H1 (cell line): ENCODE results near the gene ESD. TPM values are rescaled to one million over a fixed set of nuclear protein-coding genes. Genes with fewer than 3 reads are reported as not detected.

ENCODE experiments used
- CTCF ChIA-PET: fragments of 300-600 bp; sonication (Branson Sonifier 250); formaldehyde crosslinking; loops from one replicate; lab custom pipeline; 2021; ENCODE audit not compliant: partially characterized antibody; lab: Charles Lee
- POLR2A ChIA-PET: fragments of 300-600 bp; sonication (Branson Sonifier 250); formaldehyde crosslinking; loops from one replicate; lab custom pipeline; 2021; ENCODE audit warnings: inconsistent platforms; ENCODE audit not compliant: partially characterized antibody; lab: Charles Lee
- DNase-seq, 2 experiments: peaks; one replicate each; pipeline versions ENCODE4 v3.0.0 to v3.0.0-alpha.2; 2010 to 2022; ENCODE audit warnings: low spot score in 2 of 2, low read depth in 1 of 2, mixed read lengths in 1 of 2
- FAIRE-seq: peaks from 2 replicates; lab custom pipeline; 2011; peaks lifted over from hg19 to GRCh38; lab: Jason Lieb, UNC
- H2AFZ ChIP-seq: 2 replicates; pipeline ENCODE4 v1.8.1; 2012; ENCODE audit warnings: low read length, inconsistent platforms
- H2AK5ac ChIP-seq: 2 replicates; pipeline ENCODE4 v1.6.1; 2013; ENCODE audit warnings: low read depth, low read length
- H2BK120ac ChIP-seq: replicated peaks from 2 replicates; pipeline ENCODE3; 2013; ENCODE audit warnings: low read depth, low read length, inconsistent platforms
- H2BK12ac ChIP-seq: 2 replicates; pipeline ENCODE4 v1.6.1; 2013; ENCODE audit warnings: low read depth, low read length
- H2BK15ac ChIP-seq: 2 replicates; pipeline ENCODE4 v1.6.1; 2013; ENCODE audit warnings: low read length
- H2BK20ac ChIP-seq: 2 replicates; pipeline ENCODE4 v1.6.1; 2013; ENCODE audit warnings: low read length
- H2BK5ac ChIP-seq: 2 replicates; pipeline ENCODE4 v1.6.1; 2013; ENCODE audit warnings: low read depth, low read length
- H3K14ac ChIP-seq: 2 replicates; pipeline ENCODE4 v1.6.1; 2013; ENCODE audit warnings: inconsistent platforms; ENCODE audit not compliant: insufficient read length
- H3K18ac ChIP-seq: 2 replicates; pipeline ENCODE4 v1.6.1; 2013; ENCODE audit warnings: low read length; ENCODE audit errors: extremely low read depth
- H3K23ac ChIP-seq: 2 replicates; pipeline ENCODE4 v1.6.1; 2013; ENCODE audit warnings: inconsistent platforms; ENCODE audit not compliant: insufficient read length
- H3K23me2 ChIP-seq: 2 replicates; pipeline ENCODE4 v1.6.1; 2013; ENCODE audit warnings: low read depth, low read length
- H3K27ac ChIP-seq: 2 replicates; pipeline ENCODE4 v1.6.1; 2011; ENCODE audit warnings: low read depth, low read length, inconsistent platforms
- H3K27me3 ChIP-seq, 4 experiments: replicated peaks in 1 of 4; 1 replicate in 1 of 4; 2 replicates in 3 of 4; pipeline versions ENCODE4 v1.6.1 to v1.8.1; 2011 to 2013; ENCODE audit warnings: low read length in 3 of 4, mild to moderate bottlenecking in 3 of 4, inconsistent platforms in 2 of 4, mixed read lengths in 2 of 4, moderate library complexity in 1 of 4; ENCODE audit not compliant: control insufficient read depth in 3 of 4, insufficient read depth in 3 of 4; ENCODE audit errors: extremely low read depth in 1 of 4
- H3K36me3 ChIP-seq, 4 experiments: 2 replicates each; pipeline versions ENCODE4 v1.6.1 to v1.8.1; 2011 to 2013; ENCODE audit warnings: mild to moderate bottlenecking in 4 of 4, low read length in 3 of 4, moderate library complexity in 2 of 4, control low read depth in 1 of 4, inconsistent platforms in 1 of 4; ENCODE audit not compliant: insufficient read depth in 4 of 4, control insufficient read depth in 2 of 4
- H3K4ac ChIP-seq: replicated peaks from 2 replicates; pipeline ENCODE3; 2013; ENCODE audit warnings: low read length, low read depth, mixed read lengths, inconsistent platforms; ENCODE audit not compliant: insufficient read length
- H3K4me1 ChIP-seq, 4 experiments: replicated peaks in 1 of 4; 1 replicate in 1 of 4; 2 replicates in 3 of 4; pipeline versions ENCODE4 v1.6.1 to v1.8.1; 2011 to 2013; ENCODE audit warnings: low read length in 3 of 4, inconsistent platforms in 2 of 4, mixed read lengths in 1 of 4; ENCODE audit not compliant: insufficient read depth in 4 of 4, control insufficient read depth in 3 of 4
- H3K4me2 ChIP-seq, 2 experiments: 2 replicates each; pipeline versions ENCODE4 v1.6.1 to v1.8.1; 2011 to 2013; ENCODE audit warnings: low read depth in 2 of 2, low read length in 2 of 2, control low read depth in 1 of 2, inconsistent platforms in 1 of 2, mild to moderate bottlenecking in 1 of 2; ENCODE audit not compliant: insufficient read depth in 1 of 2
- H3K4me3 ChIP-seq, 4 experiments: fragments of 200-600, 300-600 bp in 1 of 4; sonication (generic), shearing (Covaris generic), sonication (Bioruptor Twin) in 1 of 4; 2 replicates each; pipeline versions ENCODE4 v1.5.1 to v1.8.1; 2011 to 2016; ENCODE audit warnings: low read length in 4 of 4, low read depth in 3 of 4, control low read depth in 2 of 4, inconsistent platforms in 2 of 4, mild to moderate bottlenecking in 2 of 4, mixed read lengths in 1 of 4, moderate library complexity in 1 of 4; ENCODE audit not compliant: insufficient read depth in 2 of 4; ENCODE audit errors: extremely low read depth in 1 of 4
- H3K56ac ChIP-seq: replicated peaks from 2 replicates; pipeline ENCODE3; 2013; ENCODE audit warnings: low read depth, mild to moderate bottlenecking, mixed read lengths, low read length, inconsistent platforms; ENCODE audit not compliant: insufficient read length
- H3K79me1 ChIP-seq: 2 replicates; pipeline ENCODE4 v1.6.1; 2013; ENCODE audit warnings: low read depth, low read length, control low read depth
- H3K79me2 ChIP-seq, 2 experiments: 2 replicates each; pipeline versions ENCODE4 v1.6.1 to v1.8.1; 2012 to 2013; ENCODE audit warnings: low read length in 2 of 2, mild to moderate bottlenecking in 2 of 2, inconsistent platforms in 1 of 2; ENCODE audit not compliant: insufficient read depth in 2 of 2, control insufficient read depth in 1 of 2
- H3K9ac ChIP-seq, 4 experiments: replicated peaks in 1 of 4; 1 replicate in 1 of 4; 2 replicates in 3 of 4; pipeline versions ENCODE4 v1.6.1 to v1.8.1; 2011 to 2013; ENCODE audit warnings: low read depth in 3 of 4, low read length in 3 of 4, control low read depth in 2 of 4, mild to moderate bottlenecking in 2 of 4, moderate library complexity in 2 of 4, inconsistent platforms in 1 of 4; ENCODE audit errors: extremely low read depth in 1 of 4
- H3K9me3 ChIP-seq, 2 experiments: 2 replicates each; pipeline versions ENCODE4 v1.6.1 to v1.8.1; 2012 to 2013; ENCODE audit warnings: mild to moderate bottlenecking in 2 of 2, moderate library complexity in 2 of 2, control low read depth in 1 of 2, inconsistent platforms in 1 of 2, low read depth in 1 of 2, low read length in 1 of 2, mixed read lengths in 1 of 2; ENCODE audit not compliant: insufficient read depth in 2 of 2
- H4K20me1 ChIP-seq, 2 experiments: replicated peaks in 1 of 2; 2 replicates each; pipeline versions ENCODE3 to v1.8.1; 2011 to 2013; ENCODE audit warnings: inconsistent platforms in 2 of 2, low read length in 2 of 2, mild to moderate bottlenecking in 1 of 2; ENCODE audit not compliant: insufficient read depth in 2 of 2, control insufficient read depth in 1 of 2
- H4K5ac ChIP-seq: 2 replicates; pipeline ENCODE4 v1.6.1; 2013; ENCODE audit warnings: low read length, low read depth, mixed read lengths, inconsistent platforms; ENCODE audit not compliant: insufficient read length
- H4K8ac ChIP-seq: 2 replicates; pipeline ENCODE4 v1.8.0; 2013; ENCODE audit warnings: mild to moderate bottlenecking, moderate library complexity, low read length, inconsistent platforms; ENCODE audit not compliant: insufficient read depth; ENCODE audit errors: extremely low read depth
- H4K91ac ChIP-seq: replicated peaks from 2 replicates; pipeline ENCODE3; 2013; ENCODE audit warnings: low read length, mixed read lengths, inconsistent platforms; ENCODE audit not compliant: insufficient read length
- CTCF ChIP-seq, 3 experiments: IDR thresholded peaks; 1 replicate in 2 of 3; 2 replicates in 1 of 3; pipeline versions ENCODE4 v1.5.1 to v1.6.1; 2011; ENCODE audit warnings: low read length in 3 of 3, mild to moderate bottlenecking in 3 of 3, inconsistent platforms in 2 of 3, low read depth in 1 of 3, moderate library complexity in 1 of 3; ENCODE audit not compliant: insufficient read depth in 1 of 3; ENCODE audit errors: control extremely low read depth in 1 of 3
- JUND ChIP-seq: IDR thresholded peaks from 2 replicates; pipeline ENCODE4 v1.6.1; 2011; ENCODE audit warnings: mild to moderate bottlenecking, improper control_type of control experiment, low read length
- KDM5A ChIP-seq: fragments of 200-600 bp; IDR thresholded peaks from 2 replicates; pipeline ENCODE4 v1.7.1; 2012; ENCODE audit warnings: mild to moderate bottlenecking, low read length, inconsistent platforms, mixed read lengths
- RAD21 ChIP-seq, 2 experiments: IDR thresholded peaks in 1 of 2; conservative IDR thresholded peaks in 1 of 2; 2 replicates each; pipeline ENCODE4 v1.6.1; 2011; ENCODE audit warnings: low read depth in 2 of 2, low read length in 2 of 2, improper control_type of control experiment in 1 of 2, inconsistent platforms in 1 of 2, mild to moderate bottlenecking in 1 of 2, moderate library complexity in 1 of 2
- SAP30 ChIP-seq: fragments of 300-600 bp; sonication (generic); IDR thresholded peaks from 2 replicates; pipeline ENCODE4 v1.7.1; 2012; ENCODE audit warnings: low read length, moderate library complexity, mild to moderate bottlenecking, inconsistent platforms; ENCODE audit not compliant: insufficient read depth, insufficient replicate concordance
- SIRT6 ChIP-seq: IDR thresholded peaks from one replicate; pipeline ENCODE4 v1.7.1; 2012; ENCODE audit warnings: low read length, inconsistent platforms
- SIX5 ChIP-seq: IDR thresholded peaks from 2 replicates; pipeline ENCODE4 v1.6.1; 2011; ENCODE audit warnings: mild to moderate bottlenecking, low read depth, low read length
- SP2 ChIP-seq: IDR thresholded peaks from 2 replicates; pipeline ENCODE4 v1.6.1; 2012; ENCODE audit warnings: mild to moderate bottlenecking, low read length, inconsistent platforms
- TAF7 ChIP-seq: optimal IDR thresholded peaks from 2 replicates; pipeline ENCODE3; 2011; ENCODE audit warnings: low read depth, mild to moderate bottlenecking, inconsistent platforms, low read length, moderate library complexity, borderline replicate concordance
- WGBS, 2 experiments: shearing (Covaris generic) in 1 of 2; methylation state at CpG; one replicate each; pipeline versions ENCODE4 v1.1.6 to v1.1.7; 2013 to 2015; ENCODE audit warnings: low lambda C conversion rate in 2 of 2, mixed read lengths in 2 of 2, inconsistent platforms in 1 of 2, low coverage in 1 of 2, missing lambda C conversion rate in 1 of 2; ENCODE audit not compliant: insufficient replicate concordance in 2 of 2, insufficient coverage in 1 of 2, insufficient read length in 1 of 2; ENCODE audit errors: extremely low coverage in 1 of 2, missing lambda C conversion rate in 1 of 2; 5-methylcytosine and 5-hydroxymethylcytosine counted together
- polyA plus RNA-seq, 7 experiments: library from polyadenylated mRNA; depleted of rRNA in 3 of 7; stranded (reverse) in 5 of 7; unstranded in 2 of 7; fragments of >200 nt in 5 of 7; fragments of 200-250 nt in 2 of 7; gene quantifications; 1 replicate in 5 of 7; 2 replicates in 1 of 7; 4 replicates in 1 of 7; pipeline versions ENCODE4 v1.2.1 to v1.2.3, GENCODE V29; 2011 to 2013; ENCODE audit warnings: missing spikeins in 2 of 7, mixed read lengths in 2 of 7
- total RNA-seq: library from RNA; stranded (reverse); fragmentation: NEBNext Ultra II Directional; extraction: Animal tissue kit (Norgen Biotek cat#: 25700); gene quantifications from 2 replicates; pipeline ENCODE4 v1.2.1, GENCODE V29; 2021

The ESD gene
- total and polyA plus RNA-seq, 2 of the 8 experiments (the other 6 are each of a cell fraction or from before 2014, with no cell fraction given), result 40.3 to 55.8 TPM

DNA sequence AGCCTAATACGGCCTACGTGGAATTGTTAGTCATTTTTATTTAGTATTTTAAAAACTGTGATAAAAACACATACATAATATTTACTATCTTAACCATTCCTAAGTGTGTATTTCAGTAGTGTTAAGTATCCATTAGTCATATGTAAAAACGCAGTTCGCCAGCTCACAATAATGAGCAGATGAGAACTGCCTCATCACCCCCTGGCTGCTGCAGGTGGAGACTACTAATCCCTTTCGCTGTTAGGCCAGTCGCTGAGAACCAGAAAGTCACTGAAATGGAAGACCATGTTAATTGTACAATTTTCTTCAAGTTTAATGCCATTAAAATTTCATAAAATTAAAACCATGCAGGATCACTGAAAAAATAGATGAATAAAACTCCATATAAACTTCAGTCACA lies 1.6 kb downstream of the ESD start:
- H4K20me1 ChIP-seq, result no peaks in the 10 kb centered on the region
- peaks cover 4% of the 10 kb centered on the region; the same call in 1 of the 2 replicates for H3K23me2 ChIP-seq
- no peak overlapping the region for H4K91ac ChIP-seq
- no peak overlapping the region for H3K4me3 ChIP-seq
- no peak overlapping the region for H2BK20ac ChIP-seq
- no peak overlapping the region for H2AK5ac ChIP-seq
- H3K4me2 ChIP-seq, result peak overlapping the region; percentile 4 to 6; a peak in 1 of 4 replicates
- H3K23ac ChIP-seq, result no peak overlapping the region
- no peak overlapping the region for H3K18ac ChIP-seq
- H2AFZ ChIP-seq, result no peak overlapping the region
- H3K9me3 ChIP-seq, result no peaks in the 10 kb centered on the region
- H3K9ac ChIP-seq, result no peak overlapping the region
- H3K36me3 ChIP-seq, result peaks cover 0 to 7% (median 5%) of the 10 kb centered on the region in 4 experiments; a peak in 4 of 8 replicates
- TF ChIP-seq SIRT6 (no peak), CTCF (IDR thresholded peaks at IDR 0.05; ENCODE audit: control extremely low read depth in 1 of 3, insufficient read depth in 1 of 3, low read depth in 1 of 3, low read length in 3 of 3) (peak in 2 of 3 experiments; percentile 22 to 24; a peak in 2 of 4 replicates), KDM5A (no peak), RAD21 (IDR thresholded peaks at IDR 0.05 in 1 of 2, conservative IDR thresholded peaks at IDR 0.05 in 1 of 2; ENCODE audit: low read depth in 2 of 2, low read length in 2 of 2) (no peak), SAP30 (no peak), SP2 (no peak), SIX5 (no peak), TAF7 (no peak), JUND (no peak)
- WGBS, 2 experiments, result 79% methylated on average over 6 of the region's 6 CpGs; no CpG with 5 or more reads in 1 of the 2 experiments
- H3K4me1 ChIP-seq, result peaks cover 0 to 3% (median under 1%) of the 10 kb centered on the region in 4 experiments; a peak in 1 of 7 replicates
- no peaks in the 10 kb centered on the region; a peak in 1 of 7 replicates for H3K27me3 ChIP-seq
- H3K56ac ChIP-seq, result no peak overlapping the region
- POLR2A ChIA-PET, result interaction anchor here (1.3 kb wide), 1 partner anchor 10 kb away, joined by 4 read pairs; no protein-coding TSS in a partner anchor
- H2BK12ac ChIP-seq, result no peak overlapping the region
- no peak overlapping the region for H2BK15ac ChIP-seq
- no peaks in the 10 kb centered on the region for H3K79me2 ChIP-seq
- no peaks in the 10 kb centered on the region for H3K79me1 ChIP-seq
- no peak overlapping the region for H3K14ac ChIP-seq
- no peak overlapping the region for H3K27ac ChIP-seq
- DNase-seq (no peak), FAIRE-seq (no peak)
- H2BK120ac ChIP-seq, result no peak overlapping the region
- H3K4ac ChIP-seq, result no peak overlapping the region
- H4K8ac ChIP-seq, result no peak overlapping the region
- H4K5ac ChIP-seq, result no peak overlapping the region
- CTCF ChIA-PET, result interaction anchor here (0.9 to 1.4 kb wide), 2 partner anchors 21 to 30 kb away, joined by 3 to 5 read pairs; no protein-coding TSS in a partner anchor
- H2BK5ac ChIP-seq, result no peak overlapping the region
